ENCODE data around the gene CLTC.

Gene CLTC

DNA sequence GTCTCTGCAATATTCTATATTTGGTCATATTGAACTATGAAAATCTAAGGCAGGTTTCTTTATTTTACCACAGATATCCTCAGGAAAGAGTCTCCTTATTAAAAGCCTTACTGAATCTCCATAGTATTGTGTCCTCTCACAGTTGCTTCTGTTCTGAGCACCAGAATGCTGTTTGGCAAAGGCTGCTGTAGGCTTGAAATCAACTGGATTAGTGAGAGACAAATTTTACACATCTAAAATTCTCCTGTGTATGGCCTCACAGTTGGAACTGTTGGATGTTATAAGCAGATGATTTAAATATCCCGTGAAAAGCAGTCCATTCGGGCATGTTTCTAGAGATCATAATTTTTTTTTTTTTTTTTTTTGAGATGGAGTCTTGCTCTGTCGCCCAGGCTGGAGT is 9.5 kb downstream of the CLTC start:
- DNase-seq (ENCODE audit: extremely low spot score) = no peak
- TF ChIP-seq ARNT (IDR thresholded peaks at IDR 0.05) (no peak), SP1 (IDR thresholded peaks at IDR 0.05) (no peak), ZNF384 (IDR thresholded peaks at IDR 0.05) (no peak), SUZ12 (IDR thresholded peaks at IDR 0.05) (no peak), TARDBP (IDR thresholded peaks at IDR 0.05) (no peak), LEF1 (IDR thresholded peaks at IDR 0.05; ENCODE audit: borderline replicate concordance) (no peak), CTBP1 (IDR thresholded peaks at IDR 0.05; ENCODE audit: borderline replicate concordance) (no peak)
- TF ChIP-seq, protein P1, sequence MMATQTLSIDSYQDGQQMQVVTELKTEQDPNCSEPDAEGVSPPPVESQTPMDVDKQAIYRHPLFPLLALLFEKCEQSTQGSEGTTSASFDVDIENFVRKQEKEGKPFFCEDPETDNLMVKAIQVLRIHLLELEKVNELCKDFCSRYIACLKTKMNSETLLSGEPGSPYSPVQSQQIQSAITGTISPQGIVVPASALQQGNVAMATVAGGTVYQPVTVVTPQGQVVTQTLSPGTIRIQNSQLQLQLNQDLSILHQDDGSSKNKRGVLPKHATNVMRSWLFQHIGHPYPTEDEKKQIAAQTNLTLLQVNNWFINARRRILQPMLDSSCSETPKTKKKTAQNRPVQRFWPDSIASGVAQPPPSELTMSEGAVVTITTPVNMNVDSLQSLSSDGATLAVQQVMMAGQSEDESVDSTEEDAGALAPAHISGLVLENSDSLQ (IDR thresholded peaks at IDR 0.05) = no peak
- ChIA-PET POLR2A (interaction anchor here (1.2 kb wide), 1 partner anchor 9 kb away, joined by 6 read pairs; the partner anchor contains the start of gene CLTC), CTCF (no interaction called here)

GRCh38 chr17:59631276-59631675 is 11.6 kb downstream of the CLTC start:
- POLR2A ChIA-PET = no interaction called here
- TF ChIP-seq L3MBTL2 (conservative IDR thresholded peaks at IDR 0.05) = no peak
- no peak for TF ChIP-seq FOXA1 (IDR thresholded peaks at IDR 0.05)
- no peak for TF ChIP-seq NFRKB (IDR thresholded peaks at IDR 0.05)
- no peak for TF ChIP-seq FOXM1 (IDR thresholded peaks at IDR 0.05; ENCODE audit: borderline replicate concordance)
- TF ChIP-seq SUZ12 (IDR thresholded peaks at IDR 0.05) = no peak
- no peak for TF ChIP-seq TARDBP (IDR thresholded peaks at IDR 0.05)
- no peak for TF ChIP-seq SP1 (IDR thresholded peaks at IDR 0.05)
- TF ChIP-seq CTBP1 (IDR thresholded peaks at IDR 0.05; ENCODE audit: borderline replicate concordance) = no peak
- TF ChIP-seq BHLHE40 (IDR thresholded peaks at IDR 0.05; ENCODE audit: borderline replicate concordance) = no peak
- TF ChIP-seq, protein P1 (IDR thresholded peaks at IDR 0.05) = no peak
- no peak for TF ChIP-seq LEF1 (IDR thresholded peaks at IDR 0.05; ENCODE audit: borderline replicate concordance)
- TF ChIP-seq FOXK2 (IDR thresholded peaks at IDR 0.05) = no peak
- no peak for TF ChIP-seq ELF4 (IDR thresholded peaks at IDR 0.05)
- no peak for TF ChIP-seq ZNF384 (IDR thresholded peaks at IDR 0.05)
- no peak for TF ChIP-seq HDGF (IDR thresholded peaks at IDR 0.05; ENCODE audit: borderline replicate concordance)
- no peak for TF ChIP-seq ARNT (IDR thresholded peaks at IDR 0.05)
- CTCF ChIA-PET = no interaction called here
- no peak for DNase-seq (ENCODE audit: extremely low spot score)

DNA sequence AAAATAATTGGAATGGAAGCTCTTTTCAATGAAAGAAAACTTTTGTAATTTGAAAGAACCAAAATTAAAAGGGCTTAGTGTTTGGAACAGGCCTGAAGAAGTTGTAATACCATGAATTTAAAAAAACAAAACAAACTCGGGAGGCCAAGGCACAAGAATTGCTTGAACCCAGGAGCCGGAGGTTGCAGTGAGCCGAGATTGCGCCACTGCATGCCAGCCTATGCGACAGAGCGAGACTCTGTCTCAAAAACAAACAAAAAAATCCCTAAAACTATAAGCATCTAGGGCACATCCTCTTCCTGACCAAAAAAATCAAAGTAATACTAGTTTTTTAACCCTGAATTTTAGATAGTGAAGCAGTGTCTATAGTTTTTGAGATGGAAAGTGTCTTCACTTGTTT is 12.7 kb downstream of the CLTC start:
- ChIA-PET POLR2A (interaction anchor here (2.8 kb wide), 1 partner anchor 13 kb away, joined by 14 read pairs; the partner anchor contains the start of gene CLTC), CTCF (no interaction called here)

DNA sequence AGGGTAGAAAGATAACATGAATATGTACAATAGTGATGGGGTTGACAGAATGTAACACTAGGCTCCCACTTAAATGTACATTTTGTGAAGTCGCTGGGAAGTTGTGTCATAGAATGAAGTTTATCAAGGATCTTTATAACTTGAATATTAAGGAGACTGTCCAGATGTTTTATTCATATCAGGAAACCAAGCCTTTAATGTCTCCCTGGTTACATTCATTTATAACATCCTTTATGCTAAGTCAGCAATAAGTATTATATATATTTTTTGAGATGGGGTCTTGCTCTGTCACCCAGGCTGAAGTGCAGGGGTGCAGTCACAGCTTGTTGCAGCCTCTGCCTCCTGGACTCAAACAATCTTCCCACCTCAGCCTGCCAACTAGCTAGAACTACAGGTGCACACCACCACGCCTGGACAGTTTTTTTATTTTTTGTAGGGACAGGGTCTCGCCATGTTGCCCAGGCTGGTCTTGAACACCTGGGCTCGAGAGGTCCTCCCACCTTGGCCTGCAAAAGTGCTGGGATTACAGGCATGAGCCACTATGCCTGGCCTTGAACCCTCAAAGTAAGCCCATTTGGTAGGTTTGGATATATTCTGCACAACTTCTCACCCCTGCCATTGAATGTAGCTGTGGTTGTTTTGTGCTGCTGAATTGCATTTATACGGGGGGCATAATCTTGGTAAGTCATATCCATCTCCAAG is 14.1 kb downstream of the CLTC start:
- no peak for DNase-seq (ENCODE audit: extremely low spot score)
- POLR2A ChIA-PET = interaction anchor here (0.6 to 2.8 kb wide), 2 partner anchors 14 to 763 kb away, joined by 3 to 14 read pairs; partner anchors contain the start of gene CLTC
- TF ChIP-seq HDGF (IDR thresholded peaks at IDR 0.05; ENCODE audit: borderline replicate concordance) (no peak), ARNT (IDR thresholded peaks at IDR 0.05) (no peak)
- CTCF ChIA-PET = interaction anchor here (0.7 kb wide), 1 partner anchor 1602 kb away, joined by 3 read pairs; no protein-coding TSS in a partner anchor

More for the DNA sequence above, 12.7 kb downstream of the CLTC start:
- no peak for DNase-seq (ENCODE audit: extremely low spot score)
- TF ChIP-seq BHLHE40 (IDR thresholded peaks at IDR 0.05; ENCODE audit: borderline replicate concordance) (no peak), FOXA1 (IDR thresholded peaks at IDR 0.05) (no peak), ARNT (IDR thresholded peaks at IDR 0.05) (no peak), SUZ12 (IDR thresholded peaks at IDR 0.05) (no peak), SP1 (IDR thresholded peaks at IDR 0.05) (no peak)
- TF ChIP-seq, protein P1 (IDR thresholded peaks at IDR 0.05) = no peak

DNA sequence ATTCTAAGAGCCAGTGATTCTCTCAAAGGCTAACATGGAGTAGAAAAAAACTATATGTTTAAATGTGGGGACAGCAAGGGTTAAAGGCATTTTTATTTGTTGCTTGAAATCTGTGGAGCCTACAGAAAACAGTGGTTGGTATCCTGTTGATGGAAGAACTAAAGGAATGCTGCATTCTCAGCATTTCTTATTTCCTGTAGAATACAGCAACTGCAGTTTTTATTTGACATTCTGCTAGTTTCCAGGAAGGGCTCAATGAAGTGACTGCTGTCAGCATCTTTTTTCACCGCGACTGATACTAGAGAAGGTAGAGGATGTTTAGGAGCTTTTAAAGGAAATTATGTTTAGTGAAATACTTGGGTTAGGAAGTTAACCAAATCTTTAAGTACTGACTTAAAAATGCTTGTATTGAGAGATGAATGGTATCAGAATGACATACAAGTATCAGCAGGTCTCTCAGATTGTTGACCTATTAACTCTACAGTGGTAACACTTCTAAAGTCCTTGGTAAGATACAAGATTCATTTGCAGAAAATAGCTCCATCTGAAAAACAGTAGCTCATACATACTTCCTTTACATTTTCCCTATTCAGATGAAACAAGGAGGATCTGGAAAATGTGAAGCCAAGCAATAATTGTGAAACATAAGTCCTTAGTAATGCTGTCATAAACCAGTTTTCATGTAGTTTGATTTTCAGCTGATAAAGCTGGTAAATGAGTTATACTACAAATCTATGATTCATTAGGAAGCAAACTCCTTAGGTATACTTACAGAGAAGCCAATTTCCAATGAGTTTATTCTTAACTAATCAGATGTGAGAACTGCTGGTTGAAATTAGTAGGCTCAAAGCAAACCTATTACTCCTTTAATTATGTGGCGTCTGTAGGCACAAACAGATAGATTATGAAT is 15.2 kb downstream of the CLTC start:
- POLR2A ChIA-PET = interaction anchor here (2.8 kb wide), 1 partner anchor 15 kb away, joined by 14 read pairs; the partner anchor contains the start of gene CLTC
- no peak for DNase-seq (ENCODE audit: extremely low spot score)
- CTCF ChIA-PET = no interaction called here
- TF ChIP-seq L3MBTL2 (conservative IDR thresholded peaks at IDR 0.05) (no peak), ARNT (IDR thresholded peaks at IDR 0.05) (no peak), FOXM1 (IDR thresholded peaks at IDR 0.05; ENCODE audit: borderline replicate concordance) (no peak)
- TF ChIP-seq, protein P1 (IDR thresholded peaks at IDR 0.05) = no peak
